Measurements from ENCODE around the gene HRH1.
"Not testable (repeated sequence)": the region's sequence is repeated elsewhere in the genome, so short reads cannot be mapped to it uniquely, and the experiment has no call there.

The HRH1 gene

DNA sequence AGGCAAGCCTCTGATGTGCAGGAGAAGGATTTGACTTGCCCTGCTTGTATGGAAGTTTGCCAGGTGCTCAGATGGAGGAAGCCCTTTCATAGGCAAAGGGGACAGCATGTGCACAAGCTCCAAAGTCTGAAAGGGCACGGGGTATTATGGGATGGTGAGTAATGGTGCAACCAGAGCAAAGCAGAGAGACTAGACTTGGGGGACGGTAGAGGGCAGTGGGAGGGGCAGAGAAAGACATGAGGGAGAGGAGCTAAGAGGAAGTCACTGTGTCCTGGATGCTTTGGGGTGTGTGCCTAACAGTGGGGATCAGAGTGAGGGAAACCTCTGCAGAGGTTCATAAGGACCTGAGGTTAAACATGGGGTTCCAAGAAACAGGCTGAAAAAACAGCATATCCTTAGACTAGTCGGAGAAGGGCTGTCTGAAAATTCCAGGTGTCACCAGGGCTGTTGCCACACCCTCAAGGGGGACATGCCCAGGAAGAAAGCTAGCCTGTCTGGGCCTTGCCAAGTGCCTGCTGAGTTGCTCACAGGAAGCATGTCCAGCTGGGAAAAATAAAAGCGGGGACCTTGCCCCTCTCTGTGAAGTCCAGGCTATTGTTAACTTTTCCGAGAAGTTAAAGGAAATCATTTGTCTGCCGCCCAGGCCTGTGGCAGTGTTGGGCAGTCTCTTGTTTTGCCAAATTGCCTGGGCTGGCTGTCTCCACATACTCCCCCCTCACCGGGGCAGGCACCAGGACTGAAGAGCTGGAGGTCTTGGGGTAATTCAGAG, 47.1 kb downstream of the HRH1 start:
- Mint-ChIP-seq H3K4me3 (no peak overlapping the region), H3K36me3 (ENCODE audit: low read depth) (no peaks in the 10 kb centered on the region), H3K9me3 (no peaks in the 10 kb centered on the region), H3K4me1 (peaks cover 7% of the 10 kb centered on the region), H3K27me3 (ENCODE audit: low read depth, poor library complexity) (peaks cover 18% of the 10 kb centered on the region), H3K27ac (no peak overlapping the region)
- DNase-seq: no peak
- TF ChIP-seq, protein P1, sequence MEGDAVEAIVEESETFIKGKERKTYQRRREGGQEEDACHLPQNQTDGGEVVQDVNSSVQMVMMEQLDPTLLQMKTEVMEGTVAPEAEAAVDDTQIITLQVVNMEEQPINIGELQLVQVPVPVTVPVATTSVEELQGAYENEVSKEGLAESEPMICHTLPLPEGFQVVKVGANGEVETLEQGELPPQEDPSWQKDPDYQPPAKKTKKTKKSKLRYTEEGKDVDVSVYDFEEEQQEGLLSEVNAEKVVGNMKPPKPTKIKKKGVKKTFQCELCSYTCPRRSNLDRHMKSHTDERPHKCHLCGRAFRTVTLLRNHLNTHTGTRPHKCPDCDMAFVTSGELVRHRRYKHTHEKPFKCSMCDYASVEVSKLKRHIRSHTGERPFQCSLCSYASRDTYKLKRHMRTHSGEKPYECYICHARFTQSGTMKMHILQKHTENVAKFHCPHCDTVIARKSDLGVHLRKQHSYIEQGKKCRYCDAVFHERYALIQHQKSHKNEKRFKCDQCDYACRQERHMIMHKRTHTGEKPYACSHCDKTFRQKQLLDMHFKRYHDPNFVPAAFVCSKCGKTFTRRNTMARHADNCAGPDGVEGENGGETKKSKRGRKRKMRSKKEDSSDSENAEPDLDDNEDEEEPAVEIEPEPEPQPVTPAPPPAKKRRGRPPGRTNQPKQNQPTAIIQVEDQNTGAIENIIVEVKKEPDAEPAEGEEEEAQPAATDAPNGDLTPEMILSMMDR (IDR thresholded peaks at IDR 0.05): no peak

DNA sequence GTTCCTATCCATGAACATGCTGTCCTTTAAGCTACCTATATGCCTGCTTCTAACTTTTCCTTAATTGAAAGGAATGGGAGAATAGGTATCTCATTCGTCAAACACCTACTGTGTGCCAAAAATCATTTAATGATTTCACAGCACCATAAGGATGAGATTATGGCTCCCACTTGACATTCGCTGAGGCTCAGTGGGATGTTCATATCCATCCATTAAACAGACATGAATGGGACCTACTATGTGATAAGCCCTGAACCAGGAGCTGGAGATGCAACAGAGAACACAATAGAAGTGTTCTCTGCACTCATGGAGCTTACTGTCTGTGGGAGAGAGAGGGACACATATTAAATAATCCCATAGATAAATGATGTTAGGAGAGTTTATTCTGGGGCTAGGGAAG, 49.7 kb downstream of the HRH1 start:
- Mint-ChIP-seq H3K9me3 (no peaks in the 10 kb centered on the region), H3K27me3 (ENCODE audit: low read depth, poor library complexity) (peaks cover 18% of the 10 kb centered on the region), H3K27ac (no peak overlapping the region), H3K4me3 (no peak overlapping the region), H3K4me1 (no peaks in the 10 kb centered on the region), H3K36me3 (ENCODE audit: low read depth) (no peaks in the 10 kb centered on the region)
- TF ChIP-seq, protein P1 (IDR thresholded peaks at IDR 0.05): no peak
- DNase-seq: no peak

DNA sequence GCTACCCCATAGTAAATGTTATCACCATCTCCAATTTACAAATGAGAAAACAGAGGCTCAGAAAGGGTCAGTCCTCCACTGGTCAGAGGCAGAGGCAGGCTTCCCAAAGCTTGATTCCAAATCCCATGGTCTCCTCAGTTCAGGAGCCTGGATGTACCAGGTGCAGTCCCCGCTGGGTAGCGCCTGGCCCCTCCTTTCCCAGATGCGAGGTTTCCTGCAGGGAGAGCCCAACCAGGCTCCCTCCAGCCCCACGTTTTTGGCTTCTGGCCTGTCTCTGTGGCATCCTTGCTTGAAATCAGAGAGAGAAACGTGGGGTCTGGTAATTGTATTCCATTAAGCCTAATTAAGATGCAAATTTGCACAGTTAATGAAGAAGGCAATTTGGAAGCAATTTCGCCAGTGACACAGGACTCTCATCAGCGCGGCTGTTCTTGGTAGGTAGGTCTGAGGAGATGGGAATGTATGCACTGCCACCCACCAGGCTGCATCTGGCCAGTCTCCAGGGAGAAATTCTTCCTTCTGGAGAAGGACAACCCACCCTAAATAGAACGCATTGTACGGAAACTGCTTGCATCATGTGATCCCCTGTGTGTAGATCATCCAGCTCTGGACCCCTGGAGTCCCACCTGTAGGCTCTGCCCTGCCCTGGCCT, 50.5 kb downstream of the HRH1 start:
- H3K4me1 Mint-ChIP-seq: no peaks in the 10 kb centered on the region
- no peak overlapping the region for H3K27ac Mint-ChIP-seq
- no peaks in the 10 kb centered on the region for H3K36me3 Mint-ChIP-seq (ENCODE audit: low read depth)

GRCh38 chr3:11205881-11206280, 51.6 kb downstream of the HRH1 start:
- not testable (repeated sequence) for H3K4me1 Mint-ChIP-seq; H3K9me3 Mint-ChIP-seq; H3K27ac Mint-ChIP-seq; H3K36me3 Mint-ChIP-seq (ENCODE audit: low read depth); DNase-seq; H3K4me3 Mint-ChIP-seq
- H3K27me3 Mint-ChIP-seq (ENCODE audit: low read depth, poor library complexity): peaks cover 18% of the 10 kb centered on the region

More for the DNA sequence above, 50.5 kb downstream of the HRH1 start:
- TF ChIP-seq, protein P1 (IDR thresholded peaks at IDR 0.05): no peak
- H3K9me3 Mint-ChIP-seq: no peaks in the 10 kb centered on the region
- no peak overlapping the region for H3K4me3 Mint-ChIP-seq
- DNase-seq: no peak
- H3K27me3 Mint-ChIP-seq (ENCODE audit: low read depth, poor library complexity): peaks cover 15% of the 10 kb centered on the region

DNA sequence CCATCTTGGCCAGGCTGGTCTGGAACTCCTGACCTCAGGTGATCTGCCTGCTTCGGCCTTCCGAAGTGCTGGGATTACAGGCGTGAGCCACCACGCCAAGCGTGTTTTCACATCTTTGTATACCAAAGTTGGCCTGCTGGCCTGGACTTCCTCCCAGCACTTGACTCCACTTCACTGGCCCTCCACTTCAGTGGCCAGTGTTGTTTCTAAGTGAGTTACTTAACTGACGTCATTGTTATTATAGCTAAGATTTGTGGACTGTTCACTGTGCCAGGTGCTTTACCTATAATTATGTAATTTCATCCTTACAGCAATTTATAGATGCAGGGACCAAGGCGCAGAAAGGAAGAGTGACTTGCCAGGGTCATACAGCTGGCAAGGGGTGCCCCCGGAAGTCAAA, 52.0 kb downstream of the HRH1 start:
- H3K36me3 Mint-ChIP-seq (ENCODE audit: low read depth): no peaks in the 10 kb centered on the region
- no peak overlapping the region for H3K27ac Mint-ChIP-seq
- H3K27me3 Mint-ChIP-seq (ENCODE audit: low read depth, poor library complexity): peaks cover 14% of the 10 kb centered on the region
- no peaks in the 10 kb centered on the region for H3K4me1 Mint-ChIP-seq
- TF ChIP-seq, protein P1 (IDR thresholded peaks at IDR 0.05): no peak
- H3K9me3 Mint-ChIP-seq: no peaks in the 10 kb centered on the region
- H3K4me3 Mint-ChIP-seq: no peak overlapping the region
- no peak for DNase-seq

GRCh38 chr3:11206953-11207352, 52.7 kb downstream of the HRH1 start:
- Mint-ChIP-seq H3K27ac (no peak overlapping the region), H3K4me3 (no peak overlapping the region), H3K27me3 (ENCODE audit: low read depth, poor library complexity) (peaks cover 14% of the 10 kb centered on the region), H3K36me3 (ENCODE audit: low read depth) (no peaks in the 10 kb centered on the region), H3K4me1 (no peaks in the 10 kb centered on the region), H3K9me3 (no peaks in the 10 kb centered on the region)
- TF ChIP-seq, protein P1 (IDR thresholded peaks at IDR 0.05): no peak
- DNase-seq: no peak
